HCT116 (cell line): ENCODE measurements around the gene UGP2. TPM values are rescaled to one million over a fixed set of nuclear protein-coding genes. Genes with fewer than 3 reads are reported as not detected.

ENCODE experiments used
- ATAC-seq: fragments of 200-7000 bp; cut with Tn5 transposase; 2 replicates; pipeline ENCODE4 v1.9.1; 2020; ENCODE audit warnings: mild to moderate bottlenecking, moderate library complexity
- BruUV-seq: library from RNA; stranded (reverse); fragments of 400-500 nt; replicated peaks from 2 replicates; lab custom pipeline; 2021; lab: Mats Ljungman, UMichigan
- CTCF ChIA-PET: fragments of 300-600 bp; sonication (Branson Sonifier 250); formaldehyde crosslinking; loops from one replicate; lab custom pipeline; 2021; ENCODE audit warnings: antibody characterized with exemption; lab: Charles Lee
- POLR2A ChIA-PET: fragments of 300-600, 350-600 bp; sonication (Branson Sonifier 250); formaldehyde crosslinking; loops from one replicate; lab custom pipeline; 2021; ENCODE audit warnings: antibody characterized with exemption; lab: Charles Lee
- RAD21 ChIA-PET, 2 experiments: fragments of 300-600 bp; sonication (Branson Sonifier 250); formaldehyde crosslinking; loops; one replicate each; lab custom pipeline; 2023; ENCODE audit warnings: low total read pairs in 2 of 2; ENCODE audit not compliant: uncharacterized antibody in 2 of 2, unreplicated experiment in 2 of 2, low non-redundant PET in 1 of 2; lab: Charles Lee
- DNase-seq: peaks from one replicate; pipeline ENCODE4 v3.0.0-alpha.2; 2010; ENCODE audit warnings: low read depth, low spot score
- H2AFZ ChIP-seq: fragments of 200-600 bp; shearing (Covaris generic), sonication (generic); 2 replicates; pipeline ENCODE4 v1.6.1; 2017; ENCODE audit warnings: low read depth, mixed run types, mixed read lengths, antibody characterized with exemption, low read length; ENCODE audit not compliant: poor library complexity, severe bottlenecking
- H3K27ac ChIP-seq: 2 replicates; pipeline ENCODE4 v1.5.1; 2012; ENCODE audit warnings: low read depth, low read length
- H3K27me3 ChIP-seq: fragments of 200-600 bp; sonication (generic); 2 replicates; pipeline ENCODE4 v1.6.1; 2016; ENCODE audit warnings: mixed run types, low read length, mixed read lengths; ENCODE audit not compliant: insufficient read depth
- H3K36me3 ChIP-seq, 2 experiments: fragments of 200-500 bp in 1 of 2; fragments of 200-600 bp in 1 of 2; sonication (Bioruptor generic) in 1 of 2; sonication (generic) in 1 of 2; 2 replicates each; pipeline versions ENCODE4 v1.5.1 to v1.6.1; 2014 to 2016; ENCODE audit warnings: low read length in 2 of 2, inconsistent platforms in 1 of 2, mixed read lengths in 1 of 2, mixed run types in 1 of 2; ENCODE audit not compliant: insufficient read depth in 2 of 2, control insufficient read depth in 1 of 2
- H3K4me1 ChIP-seq, 2 experiments: fragments of 200-600 bp in 1 of 2; sonication (generic) in 1 of 2; 2 replicates each; pipeline versions ENCODE4 v1.5.1 to v1.6.1; 2012 to 2017; ENCODE audit warnings: low read length in 2 of 2, inconsistent platforms in 1 of 2, mild to moderate bottlenecking in 1 of 2, mixed read lengths in 1 of 2, mixed run types in 1 of 2, moderate library complexity in 1 of 2; ENCODE audit not compliant: insufficient read depth in 2 of 2, control insufficient read depth in 1 of 2
- H3K4me2 ChIP-seq: fragments of 200-600 bp; sonication (generic); 2 replicates; pipeline ENCODE4 v1.6.1; 2017; ENCODE audit warnings: mixed run types, low read length, mixed read lengths
- H3K4me3 ChIP-seq, 2 experiments: fragments of 200-600 bp in 1 of 2; sonication (generic) in 1 of 2; replicated peaks in 1 of 2; 2 replicates each; pipeline ENCODE4 v1.5.1; 2011 to 2016; ENCODE audit warnings: low read length in 2 of 2, control low read depth in 1 of 2, low read depth in 1 of 2, mild to moderate bottlenecking in 1 of 2, mixed read lengths in 1 of 2, mixed run types in 1 of 2
- H3K79me2 ChIP-seq: fragments of 200-600 bp; sonication (generic); 2 replicates; pipeline ENCODE4 v1.6.1; 2017; ENCODE audit warnings: mild to moderate bottlenecking, mixed run types, low read length, moderate library complexity, mixed read lengths; ENCODE audit not compliant: insufficient read depth
- H3K9ac ChIP-seq: fragments of 200-600 bp; sonication (generic); 2 replicates; pipeline ENCODE4 v1.6.1; 2016; ENCODE audit warnings: low read length, mixed read lengths
- H3K9me2 ChIP-seq: fragments of 200-600 bp; sonication (generic), shearing (Covaris generic); 2 replicates; pipeline ENCODE4 v1.6.1; 2017; ENCODE audit warnings: mixed run types, mild to moderate bottlenecking, moderate library complexity; ENCODE audit not compliant: insufficient read depth
- H3K9me3 ChIP-seq, 2 experiments: fragments of 200-500 bp in 1 of 2; fragments of 200-600 bp in 1 of 2; sonication (Bioruptor generic) in 1 of 2; sonication (generic) in 1 of 2; 2 replicates each; pipeline ENCODE4 v1.6.1; 2014 to 2017; ENCODE audit warnings: low read length in 2 of 2, mixed read lengths in 2 of 2, inconsistent platforms in 1 of 2, low read depth in 1 of 2, mild to moderate bottlenecking in 1 of 2, mixed run types in 1 of 2, moderate library complexity in 1 of 2; ENCODE audit not compliant: control insufficient read depth in 1 of 2, insufficient read depth in 1 of 2
- H4K20me1 ChIP-seq: fragments of 200-600 bp; sonication (generic), shearing (Covaris generic); 2 replicates; pipeline ENCODE4 v1.6.1; 2017; ENCODE audit warnings: mixed run types, mild to moderate bottlenecking, moderate library complexity; ENCODE audit not compliant: insufficient read depth
- CBX3 ChIP-seq: IDR thresholded peaks from 2 replicates; pipeline ENCODE4 v1.6.1; 2012; ENCODE audit warnings: low read depth
- CEBPB ChIP-seq: IDR thresholded peaks from 2 replicates; pipeline ENCODE4 v1.6.1; 2012; ENCODE audit warnings: low read depth
- ELF1 ChIP-seq: IDR thresholded peaks from 2 replicates; pipeline ENCODE4 v1.6.1; 2012; ENCODE audit warnings: low read depth, borderline replicate concordance
- EZH2 ChIP-seq: fragments of 200-600 bp; sonication (generic); IDR thresholded peaks from 2 replicates; pipeline ENCODE4 v1.6.1; 2017; ENCODE audit warnings: antibody characterized with exemption, mixed run types
- FOSL1 ChIP-seq: IDR thresholded peaks from 2 replicates; pipeline ENCODE4 v1.6.1; 2012; ENCODE audit warnings: low read depth
- JUND ChIP-seq: IDR thresholded peaks from 2 replicates; pipeline ENCODE4 v1.6.1; 2012
- POLR2A ChIP-seq: IDR thresholded peaks from 2 replicates; pipeline ENCODE4 v1.7.0; 2011; ENCODE audit warnings: borderline replicate concordance; ENCODE audit not compliant: insufficient read depth, insufficient read length; ENCODE audit errors: extremely low read depth
- REST ChIP-seq: IDR thresholded peaks from 2 replicates; pipeline ENCODE4 v1.6.1; 2012; ENCODE audit warnings: low read depth
- SIN3A ChIP-seq: IDR thresholded peaks from 2 replicates; pipeline ENCODE4 v1.6.1; 2012; ENCODE audit warnings: low read depth
- SP1 ChIP-seq: IDR thresholded peaks from 2 replicates; pipeline ENCODE4 v1.6.1; 2012; ENCODE audit warnings: low read depth
- SRF ChIP-seq: IDR thresholded peaks from 2 replicates; pipeline ENCODE4 v1.6.1; 2012; ENCODE audit warnings: low read depth
- TCF7L2 ChIP-seq: IDR thresholded peaks from 2 replicates; pipeline ENCODE4 v1.7.0; 2011; ENCODE audit warnings: borderline replicate concordance, inconsistent platforms; ENCODE audit not compliant: insufficient read depth, insufficient read length; ENCODE audit errors: extremely low read depth
- intact Hi-C: fragments of 100-400 bp; cut with micrococcal nuclease; formaldehyde crosslinking; loops from 2 replicates; pipeline ENCODE4 v1.10.0; 2022
- total RNA-seq: library from RNA; stranded (reverse); gene quantifications from one replicate; pipeline ENCODE4 v1.2.1, GENCODE V29; 2021; ENCODE audit not compliant: unreplicated experiment

Gene UGP2
- total RNA-seq, 1 experiment from 2014 or later = 57.1 TPM

GRCh38 chr2:63849381-63850203 lies 7.9 kb downstream of the UGP2 start:
- H3K9me2 ChIP-seq = no peaks in the 10 kb centered on the region
- H3K36me3 ChIP-seq = no peaks in the 10 kb centered on the region
- TF ChIP-seq ELF1 = no peak
- TF ChIP-seq SP1 = no peak
- TF ChIP-seq TCF7L2 = no peak
- TF ChIP-seq EZH2 = no peak
- TF ChIP-seq JUND = no peak
- TF ChIP-seq FOSL1 = no peak
- TF ChIP-seq POLR2A = no peak
- TF ChIP-seq SRF = no peak
- TF ChIP-seq CBX3 = no peak
- no peak for TF ChIP-seq CEBPB
- TF ChIP-seq SIN3A = no peak
- no peak for TF ChIP-seq REST
- no peaks in the 10 kb centered on the region for H3K4me1 ChIP-seq
- H3K4me2 ChIP-seq = no peak overlapping the region
- no peak for DNase-seq
- intact Hi-C loops = no loop called here
- H3K4me3 ChIP-seq = no peak overlapping the region
- H3K9me3 ChIP-seq = no peaks in the 10 kb centered on the region
- no peak overlapping the region for H2AFZ ChIP-seq
- H3K27me3 ChIP-seq = no peaks in the 10 kb centered on the region
- H3K9ac ChIP-seq = no peak overlapping the region
- ATAC-seq = no peak
- POLR2A ChIA-PET = no interaction called here
- peaks cover 96% of the 10 kb centered on the region for H3K79me2 ChIP-seq
- no TSS peak for BruUV-seq
- H4K20me1 ChIP-seq = no peaks in the 10 kb centered on the region
- CTCF ChIA-PET = interaction anchor here (0.7 to 2.2 kb wide), 2 partner anchors 8 to 12 kb away, joined by 4 to 7 read pairs; partner anchors contain the start of gene UGP2
- RAD21 ChIA-PET = interaction anchor here in 1 of 2 experiments (0.7 kb wide), 1 partner anchor 149 kb away, joined by 3 read pairs; no protein-coding TSS in a partner anchor
- H3K27ac ChIP-seq = no peak overlapping the region
